Esophagus muscularis mucosa (tissue), 4 donors: Measurements from ENCODE around the gene MRPS25.

ENCODE experiments used
- EP300 ChIP-seq: sonication (generic); formaldehyde crosslinking; IDR thresholded peaks from one replicate; pipeline ENCODE4 v1.6.1; 2017; ENCODE audit warnings: antibody characterized with exemption
- POLR2A ChIP-seq: fragments of 450-650 bp; IDR thresholded peaks from one replicate; pipeline ENCODE4 v1.6.1; 2017; ENCODE audit warnings: antibody characterized with exemption, moderate library complexity, mild to moderate bottlenecking, low read depth
- POLR2AphosphoS5 ChIP-seq, 2 donors: sonication (generic); formaldehyde crosslinking; IDR thresholded peaks; one replicate each; pipeline ENCODE4 v1.6.1; 2017; ENCODE audit warnings: antibody characterized with exemption in 2 of 2
- TF ChIP-seq, protein P1 (sequence below), 3 experiments: fragments of 200-600 bp in 2 of 3; fragments of 450-650 bp in 1 of 3; sonication (generic) in 2 of 3; IDR thresholded peaks; one replicate each; pipeline ENCODE4 v1.5.1; 2017 to 2019; ENCODE audit warnings: antibody characterized with exemption in 3 of 3, mild to moderate bottlenecking in 2 of 3, moderate library complexity in 1 of 3

GRCh38 chr3:15011174-15011573, 53.9 kb downstream of the MRPS25 start:
- TF ChIP-seq, protein P1, sequence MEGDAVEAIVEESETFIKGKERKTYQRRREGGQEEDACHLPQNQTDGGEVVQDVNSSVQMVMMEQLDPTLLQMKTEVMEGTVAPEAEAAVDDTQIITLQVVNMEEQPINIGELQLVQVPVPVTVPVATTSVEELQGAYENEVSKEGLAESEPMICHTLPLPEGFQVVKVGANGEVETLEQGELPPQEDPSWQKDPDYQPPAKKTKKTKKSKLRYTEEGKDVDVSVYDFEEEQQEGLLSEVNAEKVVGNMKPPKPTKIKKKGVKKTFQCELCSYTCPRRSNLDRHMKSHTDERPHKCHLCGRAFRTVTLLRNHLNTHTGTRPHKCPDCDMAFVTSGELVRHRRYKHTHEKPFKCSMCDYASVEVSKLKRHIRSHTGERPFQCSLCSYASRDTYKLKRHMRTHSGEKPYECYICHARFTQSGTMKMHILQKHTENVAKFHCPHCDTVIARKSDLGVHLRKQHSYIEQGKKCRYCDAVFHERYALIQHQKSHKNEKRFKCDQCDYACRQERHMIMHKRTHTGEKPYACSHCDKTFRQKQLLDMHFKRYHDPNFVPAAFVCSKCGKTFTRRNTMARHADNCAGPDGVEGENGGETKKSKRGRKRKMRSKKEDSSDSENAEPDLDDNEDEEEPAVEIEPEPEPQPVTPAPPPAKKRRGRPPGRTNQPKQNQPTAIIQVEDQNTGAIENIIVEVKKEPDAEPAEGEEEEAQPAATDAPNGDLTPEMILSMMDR (IDR thresholded peaks at IDR 0.05) = no peak
- TF ChIP-seq POLR2AphosphoS5 (IDR thresholded peaks at IDR 0.05) = no peak
- TF ChIP-seq EP300 = no peak
- no peak for TF ChIP-seq POLR2A
